Muscle of arm (tissue), 12 donors: ENCODE measurements around the gene ZBTB18. TPM values are rescaled to one million over a fixed set of nuclear protein-coding genes. Genes with fewer than 3 reads are reported as not detected.

Experiments
- DNase-seq: peaks from one replicate; pipeline ENCODE4 v3.0.0-alpha.2; 2013
- polyA plus RNA-seq, 12 donors: library from polyadenylated mRNA; unstranded; fragments of 120-200 nt; gene quantifications; one replicate each; pipeline ENCODE4 v1.2.1, GENCODE V29; 2013; ENCODE audit not compliant: insufficient read length in 12 of 12

Gene ZBTB18
- polyA plus RNA-seq, 12 donors: 31.7 to 378 (median 97.0) TPM

- no peak for DNase-seq
Measured at GRCh38 chr1:244057474-244058385, 6.6 kb downstream of the ZBTB18 start.

- DNase-seq: no peak
Measured at GRCh38 chr1:244060117-244060516, 9.0 kb downstream of the ZBTB18 start.

GRCh38 chr1:244060686-244061085 lies 9.6 kb downstream of the ZBTB18 start:
- no peak for DNase-seq

- no peak for DNase-seq
Measured at GRCh38 chr1:244062156-244062725, 11.2 kb downstream of the ZBTB18 start.

- no peak for DNase-seq
Measured at GRCh38 chr1:244063498-244063897, 12.4 kb downstream of the ZBTB18 start.

GRCh38 chr1:244064621-244065020 lies 13.5 kb downstream of the ZBTB18 start:
- no peak for DNase-seq

GRCh38 chr1:244065063-244065793 lies 14.1 kb downstream of the ZBTB18 start:
- no peak for DNase-seq

- DNase-seq: no peak
Measured at GRCh38 chr1:244065960-244066388, 14.9 kb downstream of the ZBTB18 start.

GRCh38 chr1:244066954-244067716 lies 16.1 kb downstream of the ZBTB18 start:
- no peak for DNase-seq

GRCh38 chr1:244067893-244068292 lies 16.8 kb downstream of the ZBTB18 start:
- no peak for DNase-seq

GRCh38 chr1:244068567-244068966 lies 17.5 kb downstream of the ZBTB18 start:
- no peak for DNase-seq

GRCh38 chr1:244069326-244069898 lies 18.3 kb downstream of the ZBTB18 start:
- no peak for DNase-seq

- no peak for DNase-seq
Measured at GRCh38 chr1:244074559-244075171, 23.6 kb downstream of the ZBTB18 start.

- no peak for DNase-seq
Measured at GRCh38 chr1:244075247-244075722, 24.2 kb downstream of the ZBTB18 start.

- no peak for DNase-seq
Measured at GRCh38 chr1:244076740-244077139, 25.7 kb downstream of the ZBTB18 start.

GRCh38 chr1:244077473-244078220 lies 26.6 kb downstream of the ZBTB18 start:
- DNase-seq: no peak

GRCh38 chr1:244080343-244080929 lies 29.4 kb downstream of the ZBTB18 start:
- DNase-seq: no peak

GRCh38 chr1:244082969-244083368 lies 31.9 kb downstream of the ZBTB18 start:
- DNase-seq: no peak

GRCh38 chr1:244083383-244083943 lies 32.4 kb downstream of the ZBTB18 start:
- DNase-seq: no peak
